ENCODE results near the gene SPATS2L.

DNA sequence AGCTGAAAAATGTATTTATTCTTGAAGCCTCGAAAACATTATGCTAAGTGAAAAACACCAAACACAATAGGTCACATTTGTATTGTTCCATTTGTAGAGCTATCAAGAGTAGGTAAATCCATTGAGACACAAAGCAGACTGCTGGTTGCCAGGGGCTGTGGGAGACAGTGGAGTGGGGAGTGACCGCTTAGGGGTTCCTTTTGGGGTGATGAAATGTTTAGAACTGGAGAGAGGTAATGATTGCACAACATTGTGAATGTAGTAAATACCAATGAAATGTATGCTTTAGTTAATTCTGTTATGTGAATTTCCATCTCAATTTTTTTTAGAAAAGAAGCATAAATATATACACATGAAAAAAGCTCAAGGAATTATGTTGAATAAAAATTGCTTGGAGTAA, 187.6 kb downstream of the SPATS2L start:
- TF ChIP-seq, protein P1, sequence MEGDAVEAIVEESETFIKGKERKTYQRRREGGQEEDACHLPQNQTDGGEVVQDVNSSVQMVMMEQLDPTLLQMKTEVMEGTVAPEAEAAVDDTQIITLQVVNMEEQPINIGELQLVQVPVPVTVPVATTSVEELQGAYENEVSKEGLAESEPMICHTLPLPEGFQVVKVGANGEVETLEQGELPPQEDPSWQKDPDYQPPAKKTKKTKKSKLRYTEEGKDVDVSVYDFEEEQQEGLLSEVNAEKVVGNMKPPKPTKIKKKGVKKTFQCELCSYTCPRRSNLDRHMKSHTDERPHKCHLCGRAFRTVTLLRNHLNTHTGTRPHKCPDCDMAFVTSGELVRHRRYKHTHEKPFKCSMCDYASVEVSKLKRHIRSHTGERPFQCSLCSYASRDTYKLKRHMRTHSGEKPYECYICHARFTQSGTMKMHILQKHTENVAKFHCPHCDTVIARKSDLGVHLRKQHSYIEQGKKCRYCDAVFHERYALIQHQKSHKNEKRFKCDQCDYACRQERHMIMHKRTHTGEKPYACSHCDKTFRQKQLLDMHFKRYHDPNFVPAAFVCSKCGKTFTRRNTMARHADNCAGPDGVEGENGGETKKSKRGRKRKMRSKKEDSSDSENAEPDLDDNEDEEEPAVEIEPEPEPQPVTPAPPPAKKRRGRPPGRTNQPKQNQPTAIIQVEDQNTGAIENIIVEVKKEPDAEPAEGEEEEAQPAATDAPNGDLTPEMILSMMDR (IDR thresholded peaks at IDR 0.05; ENCODE audit: poor library complexity) = no peak
- TF ChIP-seq EZH2 (IDR thresholded peaks at IDR 0.05; ENCODE audit: borderline replicate concordance) = no peak
